Lower leg skin (tissue), 3 donors: Measurements from ENCODE around the gene CCNK.

ENCODE experiments used
- CTCF ChIP-seq, 3 donors: fragments of 450-650 bp; IDR thresholded peaks; one replicate each; pipeline ENCODE4 v1.5.1; 2016; ENCODE audit warnings: antibody characterized with exemption in 3 of 3, mild to moderate bottlenecking in 3 of 3, moderate library complexity in 2 of 3
- POLR2A ChIP-seq, 2 donors: fragments of 450-650 bp; IDR thresholded peaks; one replicate each; pipeline ENCODE4 v1.6.1; 2016 to 2017; ENCODE audit warnings: antibody characterized with exemption in 2 of 2, mild to moderate bottlenecking in 1 of 2, moderate library complexity in 1 of 2

GRCh38 chr14:99478128-99478527 is 3.1 kb upstream of the CCNK start:
- TF ChIP-seq POLR2A (IDR thresholded peaks at IDR 0.05) = no peak
- no peak for TF ChIP-seq CTCF (IDR thresholded peaks at IDR 0.05)
